GM12801 (cell line): ENCODE measurements around the gene DAGLA.

Source experiments
- TF ChIP-seq, protein P1 (sequence below): IDR thresholded peaks from one replicate; pipeline ENCODE4 v1.5.1; 2011; ENCODE audit warnings: control low read depth; ENCODE audit not compliant: insufficient read length; ENCODE audit errors: extremely low read depth

DAGLA gene

GRCh38 chr11:61783717-61784505, 103.7 kb downstream of the DAGLA start:
- TF ChIP-seq, protein P1, sequence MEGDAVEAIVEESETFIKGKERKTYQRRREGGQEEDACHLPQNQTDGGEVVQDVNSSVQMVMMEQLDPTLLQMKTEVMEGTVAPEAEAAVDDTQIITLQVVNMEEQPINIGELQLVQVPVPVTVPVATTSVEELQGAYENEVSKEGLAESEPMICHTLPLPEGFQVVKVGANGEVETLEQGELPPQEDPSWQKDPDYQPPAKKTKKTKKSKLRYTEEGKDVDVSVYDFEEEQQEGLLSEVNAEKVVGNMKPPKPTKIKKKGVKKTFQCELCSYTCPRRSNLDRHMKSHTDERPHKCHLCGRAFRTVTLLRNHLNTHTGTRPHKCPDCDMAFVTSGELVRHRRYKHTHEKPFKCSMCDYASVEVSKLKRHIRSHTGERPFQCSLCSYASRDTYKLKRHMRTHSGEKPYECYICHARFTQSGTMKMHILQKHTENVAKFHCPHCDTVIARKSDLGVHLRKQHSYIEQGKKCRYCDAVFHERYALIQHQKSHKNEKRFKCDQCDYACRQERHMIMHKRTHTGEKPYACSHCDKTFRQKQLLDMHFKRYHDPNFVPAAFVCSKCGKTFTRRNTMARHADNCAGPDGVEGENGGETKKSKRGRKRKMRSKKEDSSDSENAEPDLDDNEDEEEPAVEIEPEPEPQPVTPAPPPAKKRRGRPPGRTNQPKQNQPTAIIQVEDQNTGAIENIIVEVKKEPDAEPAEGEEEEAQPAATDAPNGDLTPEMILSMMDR, result no peak

DNA sequence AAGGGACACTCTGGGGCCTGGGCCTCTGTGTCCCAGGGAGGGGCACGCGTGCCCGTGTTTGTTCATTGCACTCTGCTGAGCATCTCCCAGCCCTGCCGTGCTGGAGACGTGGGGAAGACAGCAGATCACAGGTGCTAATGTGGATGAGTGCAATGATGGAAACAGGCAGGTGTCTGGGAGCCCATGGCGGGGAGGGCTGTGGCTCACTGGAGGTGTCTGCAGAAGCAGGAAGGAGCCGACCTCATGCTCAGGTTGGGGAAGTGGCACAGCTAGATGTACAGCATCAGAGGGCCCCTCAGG, 104.3 kb downstream of the DAGLA start:
- TF ChIP-seq, protein P1, result no peak

DNA sequence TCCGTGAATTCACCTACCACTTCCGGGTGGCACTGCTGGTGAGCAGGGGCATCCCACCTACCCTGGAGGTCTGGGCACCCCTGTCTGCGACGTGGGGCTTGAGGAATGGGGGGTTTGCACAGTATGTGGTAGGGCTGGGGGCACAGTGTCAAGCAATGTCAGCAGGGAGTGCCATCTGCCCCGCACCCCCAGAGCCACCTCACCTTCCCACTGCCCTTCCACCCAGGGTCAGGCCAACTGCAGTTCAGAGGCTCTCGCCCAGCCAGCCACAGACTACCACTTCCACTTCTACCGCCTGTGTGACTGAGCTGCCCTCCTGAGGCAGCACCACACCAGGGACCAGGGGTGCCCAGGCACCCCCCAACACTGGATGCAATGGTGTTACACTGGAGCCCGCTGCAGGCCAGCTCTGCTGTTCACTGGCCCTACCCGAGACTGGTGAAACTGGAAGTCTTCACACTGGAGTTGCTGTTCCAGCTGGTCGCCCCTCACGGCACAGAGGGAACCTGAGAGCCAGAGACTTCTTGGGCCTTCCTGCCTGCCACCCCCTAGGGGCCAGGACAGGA, 105.7 kb downstream of the DAGLA start:
- TF ChIP-seq, protein P1, result no peak

GRCh38 chr11:61787928-61788491, 107.8 kb downstream of the DAGLA start:
- TF ChIP-seq, protein P1, result no peak

DNA sequence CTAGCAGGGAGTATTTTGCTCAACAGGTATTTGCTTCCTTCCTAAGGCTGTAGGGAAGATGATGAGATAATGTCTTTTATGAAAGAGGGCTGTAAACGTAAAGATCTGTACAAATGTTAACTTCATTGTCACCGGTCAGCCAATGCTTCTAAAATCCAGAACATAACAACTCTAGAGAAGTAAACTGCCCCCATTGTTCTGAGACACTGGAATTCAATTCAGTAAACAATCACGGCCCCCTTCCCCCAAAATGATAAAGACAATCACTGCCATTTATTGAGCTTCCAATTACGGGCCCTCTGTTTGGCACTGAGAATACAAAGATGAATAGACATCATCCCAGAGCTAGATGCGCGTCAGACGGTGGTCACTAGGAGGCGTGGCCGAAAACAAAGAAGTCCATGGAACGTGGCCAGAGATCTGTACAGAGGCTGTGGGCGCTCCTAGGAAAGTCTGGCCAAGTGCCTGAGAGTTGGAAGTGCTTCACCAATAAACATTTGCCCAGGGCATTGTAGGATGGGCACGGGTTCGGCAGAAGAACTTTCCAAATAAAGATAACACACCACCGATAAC, 111.6 kb downstream of the DAGLA start:
- TF ChIP-seq, protein P1, result no peak

DNA sequence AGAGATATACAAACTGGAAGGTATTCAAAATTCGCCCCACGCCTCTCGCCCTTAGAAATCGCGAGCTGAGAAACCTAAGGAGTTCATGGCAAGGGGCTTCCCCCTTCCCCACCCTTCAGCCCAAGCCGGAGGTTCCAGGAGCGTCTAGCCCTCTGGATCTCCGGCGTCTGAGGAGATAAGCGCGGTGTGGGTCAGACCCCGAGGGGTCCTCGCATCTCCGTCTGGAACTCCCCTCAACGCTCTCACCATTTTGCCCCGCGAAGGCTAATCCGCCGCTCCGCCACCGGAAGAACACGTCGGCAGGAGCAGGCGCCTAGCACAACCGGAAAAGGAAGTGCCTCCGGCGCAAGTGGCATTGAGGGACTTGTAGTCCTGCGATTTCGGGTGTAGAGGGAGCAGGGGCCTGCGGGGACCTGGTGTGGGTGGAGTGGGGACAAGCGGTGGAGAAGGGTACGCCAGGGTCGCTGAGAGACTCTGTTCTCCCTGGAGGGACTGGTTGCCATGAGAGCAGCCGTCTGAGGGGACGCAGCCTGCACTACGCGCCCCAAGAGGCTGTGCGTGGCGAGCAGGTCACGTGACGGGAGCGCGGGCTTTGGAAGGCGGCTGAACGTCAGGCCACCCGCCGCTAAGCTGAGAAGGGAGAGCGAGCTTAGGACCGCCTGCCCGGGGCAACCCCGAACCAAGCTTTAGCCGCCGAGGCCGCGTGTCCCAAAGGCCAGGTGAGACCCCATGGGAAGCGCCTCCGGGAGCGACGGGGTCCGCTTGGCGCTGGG, 112.3 kb downstream of the DAGLA start, which contains the start of the genes FEN1 and TMEM258:
Gene FEN1 (plus strand): TSS at position 602 of the 773 bp plus-strand sequence. CDS start 2,451 bp downstream, outside the sequence.
Gene TMEM258 (minus strand): TSS at position 290 of the 773 bp plus-strand sequence. CDS start 41 bp downstream, at position 249.
- TF ChIP-seq, protein P1, result no peak
